ENCODE measurements around the gene PMP22.

PMP22 gene

GRCh38 chr17:15264542-15264941, 584 bp downstream of the PMP22 start:
- TF ChIP-seq CTCF (IDR thresholded peaks at IDR 0.05; ENCODE audit: low read length, missing control alignments) = no peak
- H3K4me3 ChIP-seq (replicated peaks; ENCODE audit: low read depth, low read length) = no peak overlapping the region
- DNase-seq (ENCODE audit: low read depth) = no peak

- no peak for DNase-seq (ENCODE audit: low read depth)
- H3K4me3 ChIP-seq (replicated peaks; ENCODE audit: low read depth, low read length) = peak overlapping the region; percentile 84
- TF ChIP-seq CTCF (IDR thresholded peaks at IDR 0.05; ENCODE audit: low read length, missing control alignments) = no peak
Measured at GRCh38 chr17:15263680-15264079, 1.4 kb downstream of the PMP22 start.

- no peak for TF ChIP-seq CTCF (IDR thresholded peaks at IDR 0.05; ENCODE audit: low read length, missing control alignments)
- H3K4me3 ChIP-seq (replicated peaks; ENCODE audit: low read depth, low read length) = peak overlapping the region; percentile 84
- DNase-seq (ENCODE audit: low read depth) = peak; percentile 83
Measured at GRCh38 chr17:15263206-15263579, 1.9 kb downstream of the PMP22 start.

GRCh38 chr17:15262291-15263205, 2.6 kb downstream of the PMP22 start:
- TF ChIP-seq CTCF (IDR thresholded peaks at IDR 0.05; ENCODE audit: low read length, missing control alignments) = peak; percentile 6
- H3K4me3 ChIP-seq (replicated peaks; ENCODE audit: low read depth, low read length) = peak overlapping the region; percentile 84
- peak; percentile 84 for DNase-seq (ENCODE audit: low read depth)

GRCh38 chr17:15261802-15262290, 3.3 kb downstream of the PMP22 start:
- DNase-seq (ENCODE audit: low read depth) = no peak
- H3K4me3 ChIP-seq (replicated peaks; ENCODE audit: low read depth, low read length) = peak overlapping the region; percentile 84
- no peak for TF ChIP-seq CTCF (IDR thresholded peaks at IDR 0.05; ENCODE audit: low read length, missing control alignments)

GRCh38 chr17:15261258-15261801, 3.8 kb downstream of the PMP22 start:
- peak; percentile 30 for TF ChIP-seq CTCF (IDR thresholded peaks at IDR 0.05; ENCODE audit: low read length, missing control alignments)
- H3K4me3 ChIP-seq (replicated peaks; ENCODE audit: low read depth, low read length) = peak overlapping the region; percentile 84
- DNase-seq (ENCODE audit: low read depth) = peak; percentile 67

Measured in fibroblast of pulmonary artery (primary cell).